ENCODE data around the gene MYL6B.

Gene MYL6B

GRCh38 chr12:56105609-56105902 lies 46.8 kb upstream of the MYL6B start:
- no peak for TF ChIP-seq CTCF (conservative IDR thresholded peaks at IDR 0.05)
- TF ChIP-seq ZFX (IDR thresholded peaks at IDR 0.05) = no peak
- H3K27ac ChIP-seq = peak overlapping the region; percentile 97

- H3K27ac ChIP-seq = no peak overlapping the region
Observed at GRCh38 chr12:56107242-56107641, 45.1 kb upstream of the MYL6B start.

GRCh38 chr12:56110571-56110970 lies 41.8 kb upstream of the MYL6B start:
- no peak overlapping the region for H3K27ac ChIP-seq
- TF ChIP-seq ZFX (IDR thresholded peaks at IDR 0.05) (no peak), CTCF (conservative IDR thresholded peaks at IDR 0.05) (no peak)

More at GRCh38 chr12:56107242-56107641, 45.1 kb upstream of the MYL6B start:
- no peak for TF ChIP-seq CTCF (conservative IDR thresholded peaks at IDR 0.05)
- no peak for TF ChIP-seq ZFX (IDR thresholded peaks at IDR 0.05)

- no peak overlapping the region for H3K27ac ChIP-seq
Observed at GRCh38 chr12:56114084-56114483, 38.3 kb upstream of the MYL6B start.

GRCh38 chr12:56115329-56115728 lies 37.1 kb upstream of the MYL6B start:
- peak overlapping the region; percentile 96 for H3K27ac ChIP-seq

More at GRCh38 chr12:56114084-56114483, 38.3 kb upstream of the MYL6B start:
- TF ChIP-seq CTCF (conservative IDR thresholded peaks at IDR 0.05) (no peak), ZFX (IDR thresholded peaks at IDR 0.05) (no peak)

GRCh38 chr12:56116267-56117081 lies 35.9 kb upstream of the MYL6B start, which contains the start of gene RPL41:
TSS of gene RPL41 (plus strand) at chr12:56116633.
- TF ChIP-seq ZFX (IDR thresholded peaks at IDR 0.05) (0 out of 2 replicates have a peak, but pooled peaks have one; percentile 19), CTCF (conservative IDR thresholded peaks at IDR 0.05) (no peak)
- H3K27ac ChIP-seq = peak within 1 kb of the TSS; percentile 96

More at GRCh38 chr12:56115329-56115728, 37.1 kb upstream of the MYL6B start:
- no peak for TF ChIP-seq CTCF (conservative IDR thresholded peaks at IDR 0.05)
- TF ChIP-seq ZFX (IDR thresholded peaks at IDR 0.05) = no peak

GRCh38 chr12:56117082-56117706 lies 35.2 kb upstream of the MYL6B start:
- H3K27ac ChIP-seq = peak overlapping the region; percentile 96
